ENCODE results near the gene PAFAH2. TPM values are rescaled to one million over a fixed set of nuclear protein-coding genes. Genes with fewer than 3 reads are reported as not detected.

PAFAH2 gene
- total RNA-seq, 1 experiment from 2014 or later, result 8.4 TPM

DNA sequence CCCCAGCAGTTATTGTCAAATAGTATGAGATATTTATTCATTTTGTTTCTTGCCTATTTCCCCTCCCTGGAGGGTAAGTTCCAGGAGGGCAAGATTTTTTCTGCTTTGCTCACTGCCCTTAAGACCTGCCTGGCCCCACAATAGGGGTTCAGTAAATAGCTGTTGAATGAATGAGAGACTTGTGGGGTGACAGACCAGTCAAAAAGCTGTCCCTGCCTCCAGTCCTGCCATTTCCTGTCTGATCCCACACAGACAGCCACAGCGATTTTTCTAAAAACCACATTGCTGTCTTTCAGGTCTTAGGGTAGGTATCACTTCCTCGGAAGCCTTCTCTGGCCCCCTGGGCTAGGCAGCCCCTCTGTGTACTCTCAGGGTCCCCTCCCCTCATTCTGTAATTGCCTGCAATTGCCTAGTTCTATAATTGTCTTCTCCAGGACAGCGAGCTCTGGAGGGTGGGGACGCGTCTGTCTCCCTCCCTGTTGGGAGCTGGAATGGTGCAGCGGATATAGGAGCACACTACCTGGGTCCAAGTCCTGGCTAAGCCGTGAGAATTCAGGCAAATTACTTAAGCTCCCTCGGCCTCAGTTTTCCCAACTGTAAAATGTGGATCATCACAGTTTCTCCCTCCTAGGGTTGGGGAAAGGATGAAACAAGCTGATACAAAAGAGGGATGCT is 21.9 kb upstream of the PAFAH2 start:
- Mint-ChIP-seq H3K27ac (ENCODE audit: unreplicated experiment) (no peak overlapping the region), H3K4me1 (ENCODE audit: low read depth, unreplicated experiment) (peaks cover 6% of the 10 kb centered on the region), H3K36me3 (ENCODE audit: insufficient read depth, unreplicated experiment) (peaks cover 5% of the 10 kb centered on the region), H3K4me3 (ENCODE audit: low read depth, unreplicated experiment) (no peak overlapping the region), H3K9me3 (ENCODE audit: low read depth, unreplicated experiment) (no peaks in the 10 kb centered on the region), H3K27me3 (ENCODE audit: unreplicated experiment) (peaks cover 18% of the 10 kb centered on the region)
- TF ChIP-seq, protein P1, sequence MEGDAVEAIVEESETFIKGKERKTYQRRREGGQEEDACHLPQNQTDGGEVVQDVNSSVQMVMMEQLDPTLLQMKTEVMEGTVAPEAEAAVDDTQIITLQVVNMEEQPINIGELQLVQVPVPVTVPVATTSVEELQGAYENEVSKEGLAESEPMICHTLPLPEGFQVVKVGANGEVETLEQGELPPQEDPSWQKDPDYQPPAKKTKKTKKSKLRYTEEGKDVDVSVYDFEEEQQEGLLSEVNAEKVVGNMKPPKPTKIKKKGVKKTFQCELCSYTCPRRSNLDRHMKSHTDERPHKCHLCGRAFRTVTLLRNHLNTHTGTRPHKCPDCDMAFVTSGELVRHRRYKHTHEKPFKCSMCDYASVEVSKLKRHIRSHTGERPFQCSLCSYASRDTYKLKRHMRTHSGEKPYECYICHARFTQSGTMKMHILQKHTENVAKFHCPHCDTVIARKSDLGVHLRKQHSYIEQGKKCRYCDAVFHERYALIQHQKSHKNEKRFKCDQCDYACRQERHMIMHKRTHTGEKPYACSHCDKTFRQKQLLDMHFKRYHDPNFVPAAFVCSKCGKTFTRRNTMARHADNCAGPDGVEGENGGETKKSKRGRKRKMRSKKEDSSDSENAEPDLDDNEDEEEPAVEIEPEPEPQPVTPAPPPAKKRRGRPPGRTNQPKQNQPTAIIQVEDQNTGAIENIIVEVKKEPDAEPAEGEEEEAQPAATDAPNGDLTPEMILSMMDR (IDR thresholded peaks at IDR 0.05; ENCODE audit: unreplicated experiment), result no peak
- CTCF ChIA-PET, result no interaction called here
- BruUV-seq (replicated peaks), result no TSS peak
- intact Hi-C loops (cut with micrococcal nuclease; ENCODE audit: unreplicated experiment), result no loop called here
- no peak for DNase-seq

DNA sequence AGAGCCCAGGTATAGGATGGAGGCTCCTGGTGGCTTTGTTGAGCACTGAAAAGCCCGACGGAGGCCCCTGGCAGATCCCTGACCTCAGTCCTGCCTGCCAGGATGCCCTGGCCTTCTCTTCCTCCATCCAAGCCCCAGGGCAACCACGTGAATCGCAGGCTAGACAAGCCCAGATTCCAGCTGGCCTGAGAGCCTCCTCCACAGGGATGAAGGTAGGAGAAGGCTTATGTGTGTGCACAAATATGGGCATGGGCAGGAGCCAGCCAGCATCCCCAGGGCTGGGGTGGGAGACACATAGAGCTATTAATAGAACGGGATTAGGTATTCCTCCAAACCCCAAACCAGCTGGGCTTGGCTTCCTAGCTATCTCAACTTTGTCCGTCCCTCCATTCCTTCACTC is 19.7 kb upstream of the PAFAH2 start:
- Mint-ChIP-seq H3K27me3 (ENCODE audit: unreplicated experiment) (peaks cover 18% of the 10 kb centered on the region), H3K4me3 (ENCODE audit: low read depth, unreplicated experiment) (no peak overlapping the region), H3K36me3 (ENCODE audit: insufficient read depth, unreplicated experiment) (peaks cover 5% of the 10 kb centered on the region), H3K4me1 (ENCODE audit: low read depth, unreplicated experiment) (peaks cover 6% of the 10 kb centered on the region), H3K9me3 (ENCODE audit: low read depth, unreplicated experiment) (no peaks in the 10 kb centered on the region), H3K27ac (ENCODE audit: unreplicated experiment) (no peak overlapping the region)
- CTCF ChIA-PET, result no interaction called here
- BruUV-seq (replicated peaks), result no TSS peak
- intact Hi-C loops (cut with micrococcal nuclease; ENCODE audit: unreplicated experiment), result no loop called here
- TF ChIP-seq, protein P1 (IDR thresholded peaks at IDR 0.05; ENCODE audit: unreplicated experiment), result no peak
- DNase-seq, result no peak

DNA sequence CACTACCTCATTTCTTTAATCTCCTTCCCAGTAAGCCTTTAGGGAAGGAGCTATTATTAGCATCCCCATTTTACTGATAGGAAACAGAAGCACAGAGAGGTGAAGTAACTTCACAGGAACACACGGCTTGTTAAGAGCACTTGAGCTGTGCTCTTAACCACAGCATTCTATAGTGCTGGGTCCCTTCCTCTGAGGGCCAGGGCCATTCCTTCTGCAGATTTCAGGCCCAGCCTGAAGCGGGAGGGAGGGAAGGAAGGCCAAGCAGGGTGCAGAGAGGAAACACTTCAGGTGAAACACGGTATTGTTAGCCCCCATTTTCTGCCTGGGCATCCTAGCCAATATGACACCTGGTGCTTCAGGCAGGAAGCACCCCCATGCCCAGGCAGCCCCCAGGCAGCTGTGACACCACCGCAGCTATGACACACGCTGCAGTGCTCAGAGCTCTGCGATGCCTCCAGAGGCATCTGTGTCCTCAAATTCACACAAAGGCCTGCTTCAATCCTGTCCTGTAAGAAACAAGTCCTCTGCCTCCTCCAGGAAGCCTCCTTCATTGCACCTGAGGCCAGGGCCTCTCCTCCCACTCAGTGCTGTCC is 19.2 kb upstream of the PAFAH2 start:
- Mint-ChIP-seq H3K9me3 (ENCODE audit: low read depth, unreplicated experiment) (no peaks in the 10 kb centered on the region), H3K27ac (ENCODE audit: unreplicated experiment) (no peak overlapping the region), H3K4me3 (ENCODE audit: low read depth, unreplicated experiment) (no peak overlapping the region), H3K27me3 (ENCODE audit: unreplicated experiment) (peaks cover 18% of the 10 kb centered on the region), H3K4me1 (ENCODE audit: low read depth, unreplicated experiment) (peaks cover 6% of the 10 kb centered on the region), H3K36me3 (ENCODE audit: insufficient read depth, unreplicated experiment) (peaks cover 5% of the 10 kb centered on the region)
- CTCF ChIA-PET, result no interaction called here
- intact Hi-C loops (cut with micrococcal nuclease; ENCODE audit: unreplicated experiment), result no loop called here
- no TSS peak for BruUV-seq (replicated peaks)
- no peak for DNase-seq
- TF ChIP-seq, protein P1 (IDR thresholded peaks at IDR 0.05; ENCODE audit: unreplicated experiment), result no peak

DNA sequence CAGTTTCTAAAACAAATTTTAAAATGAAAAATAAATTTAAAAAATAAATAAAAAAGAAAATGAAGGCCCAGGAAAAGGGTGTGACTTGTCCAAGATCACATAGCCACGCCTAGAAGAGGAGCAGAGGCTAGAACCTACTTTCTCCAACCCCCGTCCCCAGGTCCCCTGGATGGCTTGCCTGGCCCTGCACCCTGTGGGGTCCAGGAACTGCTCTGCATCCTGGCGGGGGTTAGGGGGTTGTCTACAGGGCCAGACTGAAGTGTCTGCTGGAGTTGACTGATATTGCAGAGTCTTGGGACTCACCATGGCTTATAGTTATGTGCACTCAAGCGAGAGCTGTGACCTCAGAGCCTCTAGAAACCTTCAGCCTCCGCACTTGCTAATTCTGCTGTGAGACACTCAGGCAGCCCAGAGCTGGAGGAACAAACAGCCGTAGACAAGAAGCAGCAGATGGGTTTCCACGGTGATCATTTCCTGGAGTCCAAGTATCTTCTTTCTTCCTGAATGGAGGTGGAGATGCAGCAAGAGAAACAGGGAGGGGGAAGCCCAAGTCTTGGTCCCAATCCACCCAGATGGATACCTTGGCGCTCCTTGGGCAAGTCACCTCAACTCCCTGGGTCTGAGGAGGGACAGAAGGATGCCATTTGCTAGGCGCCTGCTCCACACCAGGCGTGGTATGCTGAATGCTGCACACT is 18.5 kb upstream of the PAFAH2 start:
- no peak for DNase-seq
- no TSS peak for BruUV-seq (replicated peaks)
- Mint-ChIP-seq H3K4me3 (ENCODE audit: low read depth, unreplicated experiment) (no peak overlapping the region), H3K27ac (ENCODE audit: unreplicated experiment) (no peak overlapping the region), H3K36me3 (ENCODE audit: insufficient read depth, unreplicated experiment) (peaks cover 5% of the 10 kb centered on the region), H3K9me3 (ENCODE audit: low read depth, unreplicated experiment) (no peaks in the 10 kb centered on the region), H3K27me3 (ENCODE audit: unreplicated experiment) (peaks cover 15% of the 10 kb centered on the region), H3K4me1 (ENCODE audit: low read depth, unreplicated experiment) (peaks cover 6% of the 10 kb centered on the region)
- CTCF ChIA-PET, result no interaction called here
- TF ChIP-seq, protein P1 (IDR thresholded peaks at IDR 0.05; ENCODE audit: unreplicated experiment), result no peak
- intact Hi-C loops (cut with micrococcal nuclease; ENCODE audit: unreplicated experiment), result no loop called here

Data from Calu3 (cell line).